Neural crest cell (in vitro differentiated cells): ENCODE data around the gene DNAJB12. TPM values are rescaled to one million over a fixed set of nuclear protein-coding genes. Genes with fewer than 3 reads are reported as not detected.
A peak's percentile ranks its signal among the peaks of the same experiment; 100 is the strongest.

Source experiments
- DNase-seq: peaks from one replicate; pipeline ENCODE4 v3.0.0; 2021; ENCODE audit warnings: low read depth, mixed read lengths, low spot score
- H3K27ac Mint-ChIP-seq: one replicate; pipeline ENCODE4 v1.8.0; 2021; ENCODE audit warnings: mild to moderate bottlenecking, mixed read lengths; ENCODE audit not compliant: unreplicated experiment
- H3K27me3 Mint-ChIP-seq: 2 replicates; pipeline ENCODE4 v1.8.0; 2021; ENCODE audit warnings: low read depth, mild to moderate bottlenecking, mixed read lengths
- H3K36me3 Mint-ChIP-seq: 2 replicates; pipeline ENCODE4 v1.8.0; 2021; ENCODE audit warnings: low read depth, mild to moderate bottlenecking, mixed read lengths
- H3K4me1 Mint-ChIP-seq: 2 replicates; pipeline ENCODE4 v1.8.0; 2021; ENCODE audit warnings: mixed read lengths
- H3K4me3 Mint-ChIP-seq: one replicate; pipeline ENCODE4 v1.8.0; 2021; ENCODE audit warnings: mild to moderate bottlenecking, mixed read lengths
- H3K9me3 Mint-ChIP-seq: 2 replicates; pipeline ENCODE4 v1.8.0; 2021; ENCODE audit warnings: mixed read lengths
- CTCF ChIP-seq: fragments of 200-600 bp; sonication (generic); conservative IDR thresholded peaks from 2 replicates; pipeline ENCODE4 v1.5.0; 2021; ENCODE audit warnings: antibody characterized with exemption, mild to moderate bottlenecking
- total RNA-seq: library from RNA; stranded (reverse); gene quantifications from 2 replicates; pipeline ENCODE4 v1.2.1, GENCODE V29; 2021

The DNAJB12 gene
- total RNA-seq, 1 donor from 2014 or later = 36.5 TPM

GRCh38 chr10:72333112-72334015 is 21.4 kb downstream of the DNAJB12 start:
- TF ChIP-seq CTCF = no peak
- Mint-ChIP-seq H3K4me1 (peaks cover 77% of the 10 kb centered on the region), H3K27ac (peak overlapping the region; percentile 98), H3K27me3 (peaks cover 2% of the 10 kb centered on the region), H3K9me3 (no peaks in the 10 kb centered on the region), H3K36me3 (peaks cover 4% of the 10 kb centered on the region), H3K4me3 (peak overlapping the region; percentile 78)
- DNase-seq = no peak

GRCh38 chr10:72332423-72333111 is 22.2 kb downstream of the DNAJB12 start:
- no peaks in the 10 kb centered on the region for H3K36me3 Mint-ChIP-seq
- TF ChIP-seq CTCF = no peak
- peaks cover 2% of the 10 kb centered on the region for H3K27me3 Mint-ChIP-seq
- H3K27ac Mint-ChIP-seq = peak overlapping the region; percentile 98
- H3K9me3 Mint-ChIP-seq = no peaks in the 10 kb centered on the region
- no peak for DNase-seq
- H3K4me3 Mint-ChIP-seq = peak overlapping the region; percentile 83
- H3K4me1 Mint-ChIP-seq = peaks cover 84% of the 10 kb centered on the region

DNA sequence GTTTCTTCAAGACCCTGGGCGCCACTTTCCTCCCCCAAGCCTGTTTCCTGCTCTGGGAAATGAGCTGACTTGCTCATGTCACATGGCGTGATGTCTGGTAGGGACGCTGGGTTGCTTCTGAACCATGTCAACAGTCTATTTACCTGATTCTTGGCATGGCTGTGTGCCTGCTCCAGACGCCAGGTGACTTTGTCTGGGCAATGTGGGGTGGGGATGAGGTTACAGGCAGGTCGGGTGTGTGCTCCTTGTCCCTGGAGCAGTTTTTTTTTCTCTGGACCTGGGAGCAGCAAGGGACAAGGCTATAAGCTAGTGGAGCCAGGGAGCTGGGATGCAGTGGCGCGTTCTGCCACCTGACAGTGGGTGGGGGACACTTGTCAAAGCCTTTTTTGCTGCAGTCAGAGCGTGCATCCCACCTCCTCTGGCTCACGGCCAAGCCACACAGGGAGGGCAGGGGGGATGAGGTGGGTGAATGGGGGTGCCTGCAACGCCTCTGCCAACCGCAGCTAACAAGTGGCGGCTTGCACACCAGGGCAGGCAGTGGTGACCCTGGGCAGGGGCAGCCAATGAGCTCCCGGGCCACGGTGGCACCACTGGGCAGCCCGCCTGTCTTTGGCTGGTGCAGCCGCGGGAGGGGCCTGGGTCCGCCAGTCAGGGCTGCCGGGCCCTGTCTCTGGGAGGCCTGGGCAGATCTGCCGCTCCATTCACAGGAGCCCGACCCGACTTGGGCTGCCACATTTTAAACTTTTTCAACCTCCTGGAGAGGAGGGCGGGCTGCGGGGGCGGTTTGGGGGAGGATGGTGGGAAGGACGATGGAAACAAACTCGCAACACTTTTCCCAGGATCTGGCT is 22.9 kb downstream of the DNAJB12 start:
- Mint-ChIP-seq H3K9me3 (no peaks in the 10 kb centered on the region), H3K36me3 (no peaks in the 10 kb centered on the region), H3K4me1 (peaks cover 81% of the 10 kb centered on the region), H3K27me3 (peaks cover 2% of the 10 kb centered on the region), H3K4me3 (peak overlapping the region; percentile 83), H3K27ac (peak overlapping the region; percentile 98)
- DNase-seq = peak; percentile 77
- peak; percentile 52 for TF ChIP-seq CTCF

DNA sequence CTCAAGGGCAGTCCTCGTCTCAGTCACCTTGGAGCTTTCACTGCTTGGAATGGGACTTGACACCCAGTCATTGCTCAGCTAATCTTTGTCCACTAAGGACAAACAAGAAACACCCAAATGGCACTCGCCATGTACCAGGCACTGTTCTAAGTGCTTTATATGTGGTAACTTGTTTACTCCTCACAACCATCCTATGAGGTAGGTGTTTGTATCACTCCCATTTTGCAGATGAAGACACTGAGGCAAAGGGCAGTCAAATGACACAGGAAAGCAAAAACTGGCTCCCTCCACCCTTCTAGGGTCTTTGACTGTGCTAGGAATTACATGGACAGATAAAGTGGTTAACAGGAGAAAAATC is 24.7 kb downstream of the DNAJB12 start:
- H3K4me3 Mint-ChIP-seq = peak overlapping the region; percentile 31
- no peak for TF ChIP-seq CTCF
- H3K4me1 Mint-ChIP-seq = peaks cover 77% of the 10 kb centered on the region

More for the DNA sequence above, 24.7 kb downstream of the DNAJB12 start:
- H3K9me3 Mint-ChIP-seq = no peaks in the 10 kb centered on the region
- peaks cover 2% of the 10 kb centered on the region for H3K27me3 Mint-ChIP-seq
- no peak for DNase-seq
- H3K36me3 Mint-ChIP-seq = no peaks in the 10 kb centered on the region
- H3K27ac Mint-ChIP-seq = no peak overlapping the region
